ENCODE data around the gene CECR2.

DNA sequence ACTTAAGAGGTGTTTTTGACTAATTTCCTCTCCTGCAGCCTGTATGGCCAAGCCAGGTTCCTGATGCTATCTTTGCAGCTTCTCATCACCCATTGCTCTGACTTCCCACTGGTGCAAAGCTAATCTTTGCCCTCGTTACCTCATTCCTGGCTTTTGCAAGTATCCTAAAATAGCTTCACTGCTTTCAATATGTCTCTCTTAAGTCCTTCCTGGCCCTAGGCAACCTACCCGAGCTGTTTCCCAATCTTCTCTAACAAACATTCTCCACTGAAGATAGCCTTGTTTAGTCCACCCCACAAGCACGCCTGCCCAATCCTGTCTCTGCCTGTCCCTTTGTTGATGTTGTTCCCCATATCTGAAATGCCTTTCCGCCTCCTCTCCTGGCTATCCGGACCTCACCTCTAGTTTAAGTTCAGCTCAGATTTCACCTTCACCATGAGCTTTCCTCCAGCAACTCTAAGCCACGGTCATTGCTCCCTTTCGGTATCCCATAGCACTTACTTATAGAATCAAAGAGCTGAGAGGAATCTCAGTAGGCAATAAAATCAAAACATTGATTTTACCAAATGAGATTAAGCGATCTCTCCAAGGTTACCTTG, 30.1 kb upstream of the CECR2 start:
- TF ChIP-seq, protein P1, sequence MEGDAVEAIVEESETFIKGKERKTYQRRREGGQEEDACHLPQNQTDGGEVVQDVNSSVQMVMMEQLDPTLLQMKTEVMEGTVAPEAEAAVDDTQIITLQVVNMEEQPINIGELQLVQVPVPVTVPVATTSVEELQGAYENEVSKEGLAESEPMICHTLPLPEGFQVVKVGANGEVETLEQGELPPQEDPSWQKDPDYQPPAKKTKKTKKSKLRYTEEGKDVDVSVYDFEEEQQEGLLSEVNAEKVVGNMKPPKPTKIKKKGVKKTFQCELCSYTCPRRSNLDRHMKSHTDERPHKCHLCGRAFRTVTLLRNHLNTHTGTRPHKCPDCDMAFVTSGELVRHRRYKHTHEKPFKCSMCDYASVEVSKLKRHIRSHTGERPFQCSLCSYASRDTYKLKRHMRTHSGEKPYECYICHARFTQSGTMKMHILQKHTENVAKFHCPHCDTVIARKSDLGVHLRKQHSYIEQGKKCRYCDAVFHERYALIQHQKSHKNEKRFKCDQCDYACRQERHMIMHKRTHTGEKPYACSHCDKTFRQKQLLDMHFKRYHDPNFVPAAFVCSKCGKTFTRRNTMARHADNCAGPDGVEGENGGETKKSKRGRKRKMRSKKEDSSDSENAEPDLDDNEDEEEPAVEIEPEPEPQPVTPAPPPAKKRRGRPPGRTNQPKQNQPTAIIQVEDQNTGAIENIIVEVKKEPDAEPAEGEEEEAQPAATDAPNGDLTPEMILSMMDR (IDR thresholded peaks at IDR 0.05; ENCODE audit: borderline replicate concordance, extremely low read depth, low read length, poor library complexity, severe bottlenecking) = no peak
- no peak for TF ChIP-seq EZH2 (IDR thresholded peaks at IDR 0.05; ENCODE audit: borderline replicate concordance, low read depth, low read length, severe bottlenecking)
